Keratinocyte (primary cell): Measurements from ENCODE around the gene MTERF2. TPM values are rescaled to one million over a fixed set of nuclear protein-coding genes. Genes with fewer than 3 reads are reported as not detected.

Source experiments
- DNase-seq: peaks from one replicate; pipeline ENCODE4 v3.0.0-alpha.2; 2011; ENCODE audit warnings: low read depth, missing footprints, low spot score
- FAIRE-seq: peaks from 2 replicates; lab custom pipeline; 2011; peaks lifted over from hg19 to GRCh38; lab: Jason Lieb, UNC
- H2AFZ ChIP-seq: 2 replicates; pipeline ENCODE4 v1.6.0; 2012; ENCODE audit warnings: low read length, control low read depth, inconsistent platforms; ENCODE audit not compliant: control insufficient read depth
- H3K27ac ChIP-seq: 2 replicates; pipeline ENCODE4 v1.5.1; 2011; ENCODE audit warnings: low read length; ENCODE audit not compliant: control insufficient read depth, insufficient read depth
- H3K27me3 ChIP-seq: 3 replicates; pipeline ENCODE4 v1.6.0; 2011; ENCODE audit warnings: low read length; ENCODE audit not compliant: control insufficient read depth, insufficient read depth; ENCODE audit errors: extremely low read depth
- H3K36me3 ChIP-seq, 2 experiments: 2 replicates in 1 of 2; 3 replicates in 1 of 2; pipeline ENCODE4 v1.5.1; 2011; ENCODE audit warnings: low read length in 2 of 2, mild to moderate bottlenecking in 1 of 2; ENCODE audit not compliant: control insufficient read depth in 2 of 2, insufficient read depth in 2 of 2; ENCODE audit errors: extremely low read depth in 1 of 2
- H3K4me1 ChIP-seq: 3 replicates; pipeline ENCODE4 v1.5.1; 2011; ENCODE audit warnings: low read length; ENCODE audit not compliant: control insufficient read depth, insufficient read depth; ENCODE audit errors: extremely low read depth
- H3K4me2 ChIP-seq: 3 replicates; pipeline ENCODE4 v1.6.0; 2011; ENCODE audit warnings: low read depth, low read length; ENCODE audit not compliant: control insufficient read depth, insufficient read depth; ENCODE audit errors: extremely low read depth
- H3K4me3 ChIP-seq, 3 experiments: fragments of 200-600 bp in 1 of 3; sonication (generic) in 1 of 3; 2 replicates in 2 of 3; 3 replicates in 1 of 3; pipeline ENCODE4 v1.5.1; 2011 to 2016; ENCODE audit warnings: low read length in 3 of 3, mild to moderate bottlenecking in 3 of 3, control low read depth in 2 of 3, inconsistent platforms in 1 of 3, low read depth in 1 of 3, mixed read lengths in 1 of 3, mixed run types in 1 of 3, moderate library complexity in 1 of 3; ENCODE audit not compliant: control insufficient read depth in 2 of 3, insufficient read depth in 2 of 3; ENCODE audit errors: extremely low read depth in 1 of 3
- H3K79me2 ChIP-seq: 2 replicates; pipeline ENCODE4 v1.6.0; 2012; ENCODE audit warnings: low read length; ENCODE audit not compliant: control insufficient read depth, insufficient read depth
- H3K9ac ChIP-seq: 3 replicates; pipeline ENCODE4 v1.6.0; 2011; ENCODE audit warnings: low read length; ENCODE audit not compliant: control insufficient read depth, insufficient read depth; ENCODE audit errors: extremely low read depth
- H3K9me1 ChIP-seq: 3 replicates; pipeline ENCODE4 v1.6.0; 2011; ENCODE audit warnings: low read length; ENCODE audit not compliant: control insufficient read depth, insufficient read depth; ENCODE audit errors: extremely low read depth
- H3K9me3 ChIP-seq: 2 replicates; pipeline ENCODE4 v1.5.1; 2012; ENCODE audit warnings: low read depth, low read length; ENCODE audit not compliant: control insufficient read depth
- H4K20me1 ChIP-seq: 3 replicates; pipeline ENCODE4 v1.6.0; 2011; ENCODE audit warnings: low read length; ENCODE audit not compliant: control insufficient read depth, insufficient read depth; ENCODE audit errors: extremely low read depth
- EZH2 ChIP-seq: IDR thresholded peaks from one replicate; pipeline ENCODE4 v1.6.1; 2012; ENCODE audit warnings: inconsistent platforms, mild to moderate bottlenecking, low read length, moderate library complexity
- dilution Hi-C: fragments of 300-500 bp; cut with MboI; formaldehyde crosslinking; loops from one replicate; pipeline ENCODE4 v1.7.0; 2020; ENCODE audit warnings: low sequenced_read_pairs; ENCODE audit not compliant: extremely low pct_ligation_motif_present
- polyA plus RNA-seq, 5 experiments: library from polyadenylated mRNA; depleted of rRNA in 3 of 5; stranded (reverse) in 3 of 5; stranded (forward) in 1 of 5; unstranded in 1 of 5; fragments of >200 nt; gene quantifications; 1 replicate in 1 of 5; 2 replicates in 3 of 5; 3 replicates in 1 of 5; pipeline versions ENCODE4 v1.2.1 to v1.2.3, GENCODE V29; 2011 to 2012; ENCODE audit warnings: missing spikeins in 2 of 5, low read depth in 1 of 5, low replicate concordance in 1 of 5
- TF ChIP-seq, protein P1 (sequence below), 3 experiments: IDR thresholded peaks in 1 of 3; conservative IDR thresholded peaks in 1 of 3; optimal IDR thresholded peaks in 1 of 3; 2 replicates in 2 of 3; 3 replicates in 1 of 3; pipeline versions ENCODE3 to v1.5.1; 2011; ENCODE audit warnings: low read length in 3 of 3, mild to moderate bottlenecking in 3 of 3, moderate library complexity in 2 of 3, control low read depth in 1 of 3, inconsistent platforms in 1 of 3; ENCODE audit not compliant: insufficient read depth in 2 of 3; ENCODE audit errors: extremely low read depth in 1 of 3

Gene MTERF2
- polyA plus RNA-seq, 1 donor (not counting 4 experiments of a cell fraction or from before 2014, with no cell fraction given): 9.6 TPM

DNA sequence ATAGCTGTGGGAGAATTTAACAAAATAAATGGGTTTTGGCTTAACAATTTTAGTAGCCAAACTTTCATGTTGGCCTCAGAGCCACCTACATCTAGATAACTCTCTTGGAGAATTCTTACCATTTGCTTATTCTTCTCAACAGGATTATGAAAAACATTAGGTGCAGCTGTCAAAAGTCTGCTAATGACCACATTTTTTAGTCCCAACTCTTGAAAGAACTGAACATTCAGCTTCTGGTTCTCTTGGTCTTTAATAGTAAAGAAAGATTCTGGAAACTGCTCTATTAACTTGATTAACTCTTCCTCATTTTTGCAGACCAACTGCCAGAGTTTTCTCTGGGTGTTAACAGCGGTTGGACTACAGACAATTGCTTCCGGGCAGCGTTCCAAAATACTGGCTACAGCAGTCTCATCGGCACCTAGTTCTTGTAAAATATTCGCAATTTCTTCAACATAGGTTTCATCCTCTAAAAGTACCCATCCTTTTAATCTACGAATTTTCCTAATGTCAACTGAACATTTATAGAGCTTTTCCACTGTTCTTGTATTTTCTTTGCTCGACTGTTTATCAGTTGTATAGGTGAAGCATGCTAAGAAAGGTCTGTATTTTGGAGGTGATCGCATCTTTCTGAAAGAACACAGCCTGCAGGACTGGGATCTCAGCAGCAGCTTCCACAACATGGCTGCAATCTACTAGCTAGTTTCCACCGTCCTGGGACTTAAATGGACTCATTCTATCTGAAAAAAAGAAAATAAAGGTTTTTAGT, 8.7 kb downstream of the MTERF2 start:
- no peak for DNase-seq
- H3K27me3 ChIP-seq: no peaks in the 10 kb centered on the region
- no peak overlapping the region for H3K27ac ChIP-seq
- no peak overlapping the region for H2AFZ ChIP-seq
- H3K36me3 ChIP-seq: no peaks in the 10 kb centered on the region
- no peaks in the 10 kb centered on the region for H3K9me1 ChIP-seq
- no peaks in the 10 kb centered on the region for H4K20me1 ChIP-seq
- no peaks in the 10 kb centered on the region for H3K79me2 ChIP-seq
- FAIRE-seq: peak; percentile 9
- H3K4me3 ChIP-seq: no peak overlapping the region
- H3K9ac ChIP-seq: no peak overlapping the region
- no peaks in the 10 kb centered on the region for H3K4me1 ChIP-seq
- H3K4me2 ChIP-seq: peak overlapping the region; percentile 23
- dilution Hi-C loops: no loop called here
- H3K9me3 ChIP-seq: no peaks in the 10 kb centered on the region
- TF ChIP-seq EZH2: no peak
- TF ChIP-seq, protein P1, sequence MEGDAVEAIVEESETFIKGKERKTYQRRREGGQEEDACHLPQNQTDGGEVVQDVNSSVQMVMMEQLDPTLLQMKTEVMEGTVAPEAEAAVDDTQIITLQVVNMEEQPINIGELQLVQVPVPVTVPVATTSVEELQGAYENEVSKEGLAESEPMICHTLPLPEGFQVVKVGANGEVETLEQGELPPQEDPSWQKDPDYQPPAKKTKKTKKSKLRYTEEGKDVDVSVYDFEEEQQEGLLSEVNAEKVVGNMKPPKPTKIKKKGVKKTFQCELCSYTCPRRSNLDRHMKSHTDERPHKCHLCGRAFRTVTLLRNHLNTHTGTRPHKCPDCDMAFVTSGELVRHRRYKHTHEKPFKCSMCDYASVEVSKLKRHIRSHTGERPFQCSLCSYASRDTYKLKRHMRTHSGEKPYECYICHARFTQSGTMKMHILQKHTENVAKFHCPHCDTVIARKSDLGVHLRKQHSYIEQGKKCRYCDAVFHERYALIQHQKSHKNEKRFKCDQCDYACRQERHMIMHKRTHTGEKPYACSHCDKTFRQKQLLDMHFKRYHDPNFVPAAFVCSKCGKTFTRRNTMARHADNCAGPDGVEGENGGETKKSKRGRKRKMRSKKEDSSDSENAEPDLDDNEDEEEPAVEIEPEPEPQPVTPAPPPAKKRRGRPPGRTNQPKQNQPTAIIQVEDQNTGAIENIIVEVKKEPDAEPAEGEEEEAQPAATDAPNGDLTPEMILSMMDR (optimal IDR thresholded peaks at IDR 0.05 in 1 of 3, IDR thresholded peaks at IDR 0.05 in 1 of 3, conservative IDR thresholded peaks at IDR 0.05 in 1 of 3; ENCODE audit: extremely low read depth in 1 of 3, insufficient read depth in 2 of 3, low read length in 3 of 3): no peak

DNA sequence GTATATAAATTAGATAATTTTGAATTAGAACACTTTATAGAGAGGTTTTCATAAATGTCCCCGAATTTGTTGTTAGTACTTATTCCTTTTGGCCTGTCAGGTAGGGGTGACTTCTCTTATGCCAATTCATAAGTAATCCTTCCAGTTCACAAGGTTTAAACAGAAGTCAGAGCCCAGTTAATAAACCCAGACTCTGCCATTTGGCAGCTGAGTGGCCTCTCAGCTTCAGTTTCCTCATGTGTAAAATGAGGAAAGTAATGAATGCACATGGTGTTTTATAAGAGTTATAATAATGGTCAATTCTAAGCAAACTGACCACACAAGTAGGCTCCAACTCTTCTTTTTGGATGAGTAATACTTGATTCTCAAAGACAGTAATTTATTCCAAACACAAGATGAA, 10.3 kb downstream of the MTERF2 start:
- Histone ChIP-seq H3K36me3 (peaks cover 2 to 4% of the 10 kb centered on the region in 2 experiments), H3K27ac (no peak overlapping the region), H3K9ac (no peak overlapping the region), H3K79me2 (no peaks in the 10 kb centered on the region), H3K9me1 (no peaks in the 10 kb centered on the region), H2AFZ (no peak overlapping the region), H3K4me2 (no peak overlapping the region), H3K9me3 (no peaks in the 10 kb centered on the region), H3K27me3 (no peaks in the 10 kb centered on the region), H4K20me1 (no peaks in the 10 kb centered on the region), H3K4me1 (no peaks in the 10 kb centered on the region), H3K4me3 (no peak overlapping the region)
- TF ChIP-seq EZH2: no peak
- TF ChIP-seq, protein P1 (optimal IDR thresholded peaks at IDR 0.05 in 1 of 3, IDR thresholded peaks at IDR 0.05 in 1 of 3, conservative IDR thresholded peaks at IDR 0.05 in 1 of 3; ENCODE audit: extremely low read depth in 1 of 3, insufficient read depth in 2 of 3, low read length in 3 of 3): no peak
- DNase-seq (no peak), FAIRE-seq (no peak)
- dilution Hi-C loops: no loop called here
